Fibroblast of villous mesenchyme (primary cell): ENCODE measurements around the gene COMMD1. TPM values are rescaled to one million over a fixed set of nuclear protein-coding genes. Genes with fewer than 3 reads are reported as not detected.
"Not testable (repeated sequence)": the region's sequence is repeated elsewhere in the genome, so short reads cannot be mapped to it uniquely, and the experiment has no call there.

Source experiments
- DNase-seq: peaks from one replicate; pipeline ENCODE4 v3.0.0-alpha.2; 2010; ENCODE audit warnings: low read depth
- H3K4me3 ChIP-seq: 2 replicates; pipeline ENCODE4 v1.5.1; 2011; ENCODE audit warnings: low read depth, mild to moderate bottlenecking, low read length
- total RNA-seq: library from RNA; depleted of rRNA; stranded (reverse); fragments of >200 nt; gene quantifications from 2 replicates; pipeline ENCODE4 v1.2.3, GENCODE V29; 2012
- TF ChIP-seq, protein P1 (sequence below): IDR thresholded peaks from 2 replicates; pipeline ENCODE4 v1.5.1; 2012; ENCODE audit warnings: low read depth, mild to moderate bottlenecking, low read length; ENCODE audit not compliant: insufficient read depth

Gene COMMD1
- total RNA-seq, 1 donor: 59.2 TPM

DNA sequence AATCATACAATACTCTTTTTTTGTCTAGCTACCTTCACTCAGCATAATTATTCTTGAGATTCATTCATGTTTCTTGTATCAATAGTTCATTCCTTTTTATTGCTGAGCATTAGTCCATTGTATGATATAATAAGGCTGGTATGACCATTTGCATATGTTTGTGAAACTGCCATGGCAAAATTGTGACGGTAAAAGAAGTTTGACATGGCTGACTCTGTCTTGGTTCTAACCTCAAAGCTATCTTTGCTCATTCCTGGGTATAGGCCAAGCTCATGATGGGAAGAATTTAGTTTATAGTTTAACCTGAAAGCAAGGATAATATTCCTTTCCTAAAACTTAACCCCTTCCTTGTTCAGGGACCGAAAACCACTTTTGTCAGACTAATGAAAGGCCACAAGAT, 46.4 kb downstream of the COMMD1 start:
- no peak for DNase-seq
- TF ChIP-seq, protein P1, sequence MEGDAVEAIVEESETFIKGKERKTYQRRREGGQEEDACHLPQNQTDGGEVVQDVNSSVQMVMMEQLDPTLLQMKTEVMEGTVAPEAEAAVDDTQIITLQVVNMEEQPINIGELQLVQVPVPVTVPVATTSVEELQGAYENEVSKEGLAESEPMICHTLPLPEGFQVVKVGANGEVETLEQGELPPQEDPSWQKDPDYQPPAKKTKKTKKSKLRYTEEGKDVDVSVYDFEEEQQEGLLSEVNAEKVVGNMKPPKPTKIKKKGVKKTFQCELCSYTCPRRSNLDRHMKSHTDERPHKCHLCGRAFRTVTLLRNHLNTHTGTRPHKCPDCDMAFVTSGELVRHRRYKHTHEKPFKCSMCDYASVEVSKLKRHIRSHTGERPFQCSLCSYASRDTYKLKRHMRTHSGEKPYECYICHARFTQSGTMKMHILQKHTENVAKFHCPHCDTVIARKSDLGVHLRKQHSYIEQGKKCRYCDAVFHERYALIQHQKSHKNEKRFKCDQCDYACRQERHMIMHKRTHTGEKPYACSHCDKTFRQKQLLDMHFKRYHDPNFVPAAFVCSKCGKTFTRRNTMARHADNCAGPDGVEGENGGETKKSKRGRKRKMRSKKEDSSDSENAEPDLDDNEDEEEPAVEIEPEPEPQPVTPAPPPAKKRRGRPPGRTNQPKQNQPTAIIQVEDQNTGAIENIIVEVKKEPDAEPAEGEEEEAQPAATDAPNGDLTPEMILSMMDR: no peak
- H3K4me3 ChIP-seq: no peak overlapping the region

DNA sequence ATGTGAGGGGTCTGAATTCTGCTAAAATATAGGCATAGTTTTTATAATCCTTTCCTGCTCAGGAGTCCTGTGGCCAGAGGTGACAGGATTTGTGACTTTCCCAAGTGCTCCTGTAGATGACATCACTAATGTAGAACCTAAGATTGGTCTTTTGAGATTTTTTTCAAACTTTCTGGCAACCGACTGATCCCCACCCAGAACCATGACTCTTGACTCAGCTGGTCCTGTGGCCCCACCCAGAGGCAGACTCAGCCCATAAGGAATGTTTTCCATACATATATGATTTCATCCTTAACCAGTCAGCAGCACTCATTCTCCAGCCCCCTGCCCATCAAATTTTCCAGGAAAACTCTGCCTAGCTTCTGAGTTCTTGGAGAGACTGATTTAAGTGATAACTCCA, 46.8 kb downstream of the COMMD1 start:
- TF ChIP-seq, protein P1: no peak
- no peak for DNase-seq
- no peak overlapping the region for H3K4me3 ChIP-seq

DNA sequence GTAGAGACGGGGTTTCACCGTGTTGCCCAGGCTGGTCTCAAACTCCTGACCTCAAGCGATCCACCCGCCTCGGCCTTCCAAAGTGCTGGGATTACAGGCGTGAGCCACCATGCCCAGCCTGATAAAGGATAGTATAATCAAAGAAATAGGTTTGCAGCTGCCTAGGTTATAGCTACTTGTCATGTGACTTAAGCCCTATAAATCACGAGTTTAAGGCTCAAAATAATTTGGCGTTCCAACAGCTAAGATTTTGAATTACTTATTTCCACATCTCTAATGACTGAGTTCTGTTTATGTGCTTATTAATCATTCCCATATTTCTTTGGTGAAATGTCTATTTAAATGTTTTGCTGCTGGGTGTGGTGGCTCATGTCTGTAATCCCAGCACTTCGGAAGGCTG, 49.4 kb downstream of the COMMD1 start:
- not testable (repeated sequence) for H3K4me3 ChIP-seq
- DNase-seq: peak; percentile 47

DNA sequence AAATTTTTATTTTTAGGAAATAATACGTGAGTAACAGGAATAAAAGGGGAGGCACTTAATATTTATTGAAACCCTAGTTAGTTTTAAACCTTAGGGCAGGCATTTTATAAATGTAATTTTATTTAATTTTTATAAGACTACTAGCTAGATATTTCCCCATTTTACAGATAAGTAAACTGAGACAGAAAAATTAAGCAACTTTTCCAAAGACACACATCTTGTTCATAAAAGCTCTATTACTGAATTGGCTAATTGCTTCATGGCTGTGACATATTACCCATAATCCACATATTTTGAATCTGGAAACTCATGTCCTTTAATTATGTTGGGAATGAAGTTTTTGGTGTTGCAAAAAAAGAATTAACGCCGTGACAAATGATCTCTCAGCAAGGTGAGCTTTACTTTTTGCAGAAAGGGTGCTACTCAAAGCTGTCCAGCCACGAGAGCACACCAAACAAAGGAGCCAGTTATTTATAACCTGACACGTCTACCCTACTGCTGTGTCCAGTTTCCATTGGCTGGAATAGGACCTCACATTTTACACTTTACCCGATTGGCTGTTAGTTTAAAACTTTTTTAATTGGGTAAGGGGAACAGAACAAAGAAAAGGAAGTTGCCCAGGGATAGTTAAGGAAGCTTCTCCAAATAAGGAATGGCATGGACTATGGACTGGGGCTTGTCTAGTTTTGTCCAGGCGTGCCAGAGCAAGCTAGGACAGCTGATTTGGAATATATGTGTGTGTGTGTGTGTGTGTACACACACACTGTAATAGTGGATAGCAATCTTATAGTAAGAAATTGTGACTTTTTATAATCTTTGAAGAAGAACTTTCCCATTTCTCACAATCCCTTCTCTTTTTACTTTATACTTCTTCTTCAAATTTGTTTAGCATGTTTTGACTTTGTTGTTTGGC, 54.2 kb downstream of the COMMD1 start:
- TF ChIP-seq, protein P1: no peak
- no peak for DNase-seq

DNA sequence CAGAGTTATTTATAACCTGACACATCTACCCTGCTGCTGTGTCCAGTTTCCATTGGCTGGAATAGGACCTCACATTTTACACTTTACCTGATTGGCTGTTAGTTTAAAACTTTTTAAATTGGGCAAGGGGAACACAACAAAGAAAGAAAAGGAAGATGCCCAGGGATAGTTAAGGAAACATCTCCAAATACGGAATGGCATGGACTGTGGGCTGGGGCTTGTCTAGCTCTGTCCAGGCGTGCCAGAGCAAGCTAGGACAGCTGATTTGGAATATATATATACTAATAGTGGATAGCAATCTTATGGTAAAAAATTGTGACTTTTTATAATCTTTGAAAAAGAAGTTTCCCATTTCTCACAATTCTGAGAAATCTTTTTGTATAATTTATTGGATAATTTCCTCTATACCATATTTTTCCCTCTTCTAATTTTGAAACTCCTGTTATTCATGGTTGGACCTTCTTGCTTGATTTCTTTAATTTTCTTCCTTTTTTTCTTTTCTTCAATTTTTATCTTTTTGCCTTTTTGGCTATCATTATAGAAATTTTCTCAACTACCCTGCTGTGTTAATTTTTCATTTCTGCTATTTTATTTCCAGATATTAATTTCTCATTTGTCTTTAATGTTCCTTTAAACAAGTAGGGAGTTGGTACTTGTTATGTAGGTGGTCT, 55.9 kb downstream of the COMMD1 start:
- no peak overlapping the region for H3K4me3 ChIP-seq
- TF ChIP-seq, protein P1: no peak
- DNase-seq: no peak

More for the DNA sequence above, 54.2 kb downstream of the COMMD1 start:
- no peak overlapping the region for H3K4me3 ChIP-seq

DNA sequence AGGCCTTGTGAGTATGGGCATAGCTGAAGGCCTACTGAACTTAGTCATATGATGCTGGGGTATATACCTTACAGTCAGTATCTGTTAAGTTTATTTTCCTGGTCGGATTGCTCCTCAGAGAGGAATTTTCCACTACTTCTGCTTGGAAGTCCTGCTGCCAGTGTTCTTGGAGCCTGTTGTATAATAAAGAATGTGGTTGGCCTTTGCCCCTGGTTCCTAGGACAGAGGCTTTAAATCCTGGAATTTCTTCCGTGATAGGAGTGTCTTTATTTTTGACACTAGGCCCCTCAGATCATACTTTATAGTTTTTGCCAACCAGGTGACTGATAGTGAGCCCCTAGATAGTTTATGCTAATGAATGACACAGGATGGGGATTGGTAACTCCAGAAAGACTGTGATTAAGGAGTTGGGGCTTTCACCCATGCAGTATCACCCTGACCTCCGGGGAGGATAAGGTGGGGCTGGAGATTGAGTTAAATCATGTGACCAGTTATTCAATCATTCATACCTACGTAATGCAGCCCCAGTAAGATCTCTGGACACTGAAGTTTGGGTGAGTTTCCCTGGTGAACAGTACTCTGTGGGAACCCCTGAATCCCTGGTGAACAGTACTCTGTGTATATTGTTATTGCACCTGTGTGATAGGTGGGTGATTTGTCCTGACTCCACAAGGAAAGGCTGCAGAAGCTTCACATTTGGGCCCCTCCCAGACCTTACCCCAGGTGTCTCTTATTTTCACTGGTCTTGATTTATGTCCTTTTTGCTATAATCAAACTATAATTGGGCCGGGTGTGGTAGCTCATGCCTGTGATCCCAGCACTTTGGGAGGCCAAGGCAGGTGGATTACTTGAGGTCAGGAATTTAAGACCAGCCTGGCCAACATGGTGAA, 56.9 kb downstream of the COMMD1 start:
- TF ChIP-seq, protein P1: no peak
- peak; percentile 64 for DNase-seq
- H3K4me3 ChIP-seq: no peak overlapping the region
